Body of pancreas (tissue), 4 donors: ENCODE data around the gene ACTG1.

Source experiments
- POLR2A ChIP-seq, 3 donors: fragments of 450-650 bp; IDR thresholded peaks; one replicate each; pipeline ENCODE4 v1.6.1; 2016; ENCODE audit warnings: antibody characterized with exemption in 3 of 3, mild to moderate bottlenecking in 2 of 3
- TF ChIP-seq, protein P1 (sequence below), 7 experiments: fragments of 450-650 bp in 4 of 7; fragments of 200-600 bp in 3 of 7; sonication (generic) in 3 of 7; IDR thresholded peaks; one replicate each; pipeline ENCODE4 v1.5.1; 2016 to 2019; ENCODE audit warnings: antibody characterized with exemption in 7 of 7

DNA sequence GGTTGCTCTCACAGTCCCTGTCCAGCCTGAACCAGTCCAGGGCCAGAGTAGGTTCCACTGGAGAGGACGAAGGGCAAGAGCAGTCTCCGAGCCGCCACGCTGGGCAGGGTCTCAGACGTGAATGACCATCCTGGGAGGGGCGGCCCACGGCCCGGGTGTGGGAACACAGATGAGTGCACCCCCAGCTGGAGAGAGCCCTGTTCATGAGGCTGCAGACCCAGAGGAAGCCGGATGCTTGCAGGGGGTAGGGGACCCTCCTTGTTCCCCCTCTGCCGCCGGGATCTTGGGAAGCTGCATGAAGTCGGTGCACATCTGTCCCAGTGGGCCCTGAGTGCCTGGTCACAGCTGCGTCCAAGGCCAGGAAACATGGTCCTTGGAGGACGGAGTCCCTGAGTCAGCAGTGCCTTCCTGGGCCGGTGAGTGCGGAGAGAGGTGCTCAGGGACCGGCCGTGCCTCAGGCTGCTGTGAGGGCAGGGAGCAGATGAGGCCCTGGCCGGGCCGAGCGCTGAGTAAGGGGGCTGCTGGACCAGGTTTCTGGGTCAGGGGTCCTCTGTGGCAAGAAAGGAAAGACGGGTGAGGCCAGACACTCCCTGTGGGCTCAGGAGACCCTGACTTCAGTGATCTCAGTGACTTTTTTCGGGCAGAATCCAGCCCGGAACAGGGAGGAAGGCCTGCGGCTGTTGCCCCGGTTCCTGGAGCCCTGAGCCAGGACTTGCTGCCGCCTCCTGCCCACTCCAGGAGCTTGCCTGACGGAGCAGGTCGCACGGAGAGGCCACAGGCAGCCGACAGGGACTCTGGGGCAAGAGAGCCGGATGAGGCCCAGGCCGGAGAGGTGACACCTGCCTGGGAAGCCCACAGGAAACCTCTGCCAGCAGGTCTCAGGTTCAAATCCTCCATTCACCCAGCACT, 45.8 kb downstream of the ACTG1 start:
- TF ChIP-seq, protein P1, sequence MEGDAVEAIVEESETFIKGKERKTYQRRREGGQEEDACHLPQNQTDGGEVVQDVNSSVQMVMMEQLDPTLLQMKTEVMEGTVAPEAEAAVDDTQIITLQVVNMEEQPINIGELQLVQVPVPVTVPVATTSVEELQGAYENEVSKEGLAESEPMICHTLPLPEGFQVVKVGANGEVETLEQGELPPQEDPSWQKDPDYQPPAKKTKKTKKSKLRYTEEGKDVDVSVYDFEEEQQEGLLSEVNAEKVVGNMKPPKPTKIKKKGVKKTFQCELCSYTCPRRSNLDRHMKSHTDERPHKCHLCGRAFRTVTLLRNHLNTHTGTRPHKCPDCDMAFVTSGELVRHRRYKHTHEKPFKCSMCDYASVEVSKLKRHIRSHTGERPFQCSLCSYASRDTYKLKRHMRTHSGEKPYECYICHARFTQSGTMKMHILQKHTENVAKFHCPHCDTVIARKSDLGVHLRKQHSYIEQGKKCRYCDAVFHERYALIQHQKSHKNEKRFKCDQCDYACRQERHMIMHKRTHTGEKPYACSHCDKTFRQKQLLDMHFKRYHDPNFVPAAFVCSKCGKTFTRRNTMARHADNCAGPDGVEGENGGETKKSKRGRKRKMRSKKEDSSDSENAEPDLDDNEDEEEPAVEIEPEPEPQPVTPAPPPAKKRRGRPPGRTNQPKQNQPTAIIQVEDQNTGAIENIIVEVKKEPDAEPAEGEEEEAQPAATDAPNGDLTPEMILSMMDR (IDR thresholded peaks at IDR 0.05) = no peak
- no peak for TF ChIP-seq POLR2A (IDR thresholded peaks at IDR 0.05)
